GM18499 (cell line): ENCODE results near the gene EDARADD.

Experiments used
- ATAC-seq: cut with Tn5 transposase; IDR thresholded peaks from one replicate; pipeline ENCODE4 v1.9.1; 2021; ENCODE audit warnings: moderate number of reproducible peaks; ENCODE audit not compliant: insufficient read depth, unreplicated experiment

Gene EDARADD

GRCh38 chr1:236391008-236391407, 3.1 kb upstream of the EDARADD start:
- no peak for ATAC-seq

GRCh38 chr1:236392182-236392581, 1.9 kb upstream of the EDARADD start:
- ATAC-seq: no peak

GRCh38 chr1:236394879-236395229, 768 bp downstream of the EDARADD start:
- no peak for ATAC-seq

GRCh38 chr1:236395230-236395946, 1.3 kb downstream of the EDARADD start:
- no peak for ATAC-seq

GRCh38 chr1:236395947-236396664, 2.0 kb downstream of the EDARADD start:
- ATAC-seq: no peak

GRCh38 chr1:236396665-236397043, 2.6 kb downstream of the EDARADD start:
- no peak for ATAC-seq

GRCh38 chr1:236397173-236397759, 3.2 kb downstream of the EDARADD start:
- no peak for ATAC-seq

- ATAC-seq: no peak
Observed at GRCh38 chr1:236398538-236398937, 4.5 kb downstream of the EDARADD start.

- ATAC-seq: no peak
Observed at GRCh38 chr1:236400061-236400603, 6.0 kb downstream of the EDARADD start.

GRCh38 chr1:236401698-236402097, 7.6 kb downstream of the EDARADD start:
- ATAC-seq: no peak

- no peak for ATAC-seq
Observed at GRCh38 chr1:236403905-236404696, 10.0 kb downstream of the EDARADD start.

- ATAC-seq: no peak
Observed at GRCh38 chr1:236407059-236407458, 13.0 kb downstream of the EDARADD start.

- no peak for ATAC-seq
Observed at GRCh38 chr1:236413688-236414087, 19.6 kb downstream of the EDARADD start.

GRCh38 chr1:236416165-236416564, 22.1 kb downstream of the EDARADD start:
- ATAC-seq: no peak

- ATAC-seq: no peak
Observed at GRCh38 chr1:236417336-236417735, 23.2 kb downstream of the EDARADD start.

GRCh38 chr1:236419502-236419901, 25.4 kb downstream of the EDARADD start:
- ATAC-seq: no peak

GRCh38 chr1:236421022-236421421, 26.9 kb downstream of the EDARADD start:
- ATAC-seq: no peak

GRCh38 chr1:236421850-236422516, 27.9 kb downstream of the EDARADD start:
- ATAC-seq: no peak

GRCh38 chr1:236422517-236422876, 28.4 kb downstream of the EDARADD start:
- ATAC-seq: no peak

GRCh38 chr1:236425031-236425663, 31.1 kb downstream of the EDARADD start:
- ATAC-seq: peak; percentile 70
